GM03348 (cell line): Measurements from ENCODE around the gene DNAH17.
A peak's percentile ranks its signal among the peaks of the same experiment; 100 is the strongest.

Source experiments
- DNase-seq: peaks from one replicate; pipeline ENCODE4 v3.0.0; 2012; ENCODE audit warnings: low spot score

The DNAH17 gene

GRCh38 chr17:78544881-78545755, 32.1 kb downstream of the DNAH17 start:
- no peak for DNase-seq

- DNase-seq: peak; percentile 71
Observed at GRCh38 chr17:78541488-78542206, 35.5 kb downstream of the DNAH17 start.

- DNase-seq: no peak
Observed at GRCh38 chr17:78539781-78540180, 37.4 kb downstream of the DNAH17 start.

- no peak for DNase-seq
Observed at GRCh38 chr17:78538033-78538776, 39.0 kb downstream of the DNAH17 start.

GRCh38 chr17:78537217-78537860, 39.9 kb downstream of the DNAH17 start:
- DNase-seq: no peak

GRCh38 chr17:78535273-78536197, 41.7 kb downstream of the DNAH17 start:
- DNase-seq: no peak

GRCh38 chr17:78534492-78535272, 42.5 kb downstream of the DNAH17 start:
- DNase-seq: no peak

- no peak for DNase-seq
Observed at GRCh38 chr17:78532922-78533640, 44.1 kb downstream of the DNAH17 start.

- no peak for DNase-seq
Observed at GRCh38 chr17:78532311-78532710, 44.9 kb downstream of the DNAH17 start.

GRCh38 chr17:78530675-78531074, 46.5 kb downstream of the DNAH17 start:
- DNase-seq: no peak

GRCh38 chr17:78529871-78530670, 47.1 kb downstream of the DNAH17 start:
- DNase-seq: no peak

- no peak for DNase-seq
Observed at GRCh38 chr17:78529251-78529650, 47.9 kb downstream of the DNAH17 start.

- DNase-seq: no peak
Observed at GRCh38 chr17:78528541-78528940, 48.7 kb downstream of the DNAH17 start.

- DNase-seq: no peak
Observed at GRCh38 chr17:78527345-78527744, 49.9 kb downstream of the DNAH17 start.

- no peak for DNase-seq
Observed at GRCh38 chr17:78526231-78527025, 50.8 kb downstream of the DNAH17 start.

GRCh38 chr17:78525511-78526160, 51.6 kb downstream of the DNAH17 start:
- DNase-seq: no peak

- DNase-seq: no peak
Observed at GRCh38 chr17:78524870-78525510, 52.2 kb downstream of the DNAH17 start.
